VCaP (cell line): ENCODE measurements around the gene GARIN5A.

ENCODE experiments used
- H3K27ac ChIP-seq: fragments of 450-650 bp; 2 replicates; pipeline ENCODE4 v1.5.1; 2017
- TF ChIP-seq, protein P1 (sequence below): fragments of 450-650 bp; conservative IDR thresholded peaks from 2 replicates; pipeline ENCODE4 v1.5.1; 2017; ENCODE audit warnings: mild to moderate bottlenecking, moderate library complexity

Gene GARIN5A

DNA sequence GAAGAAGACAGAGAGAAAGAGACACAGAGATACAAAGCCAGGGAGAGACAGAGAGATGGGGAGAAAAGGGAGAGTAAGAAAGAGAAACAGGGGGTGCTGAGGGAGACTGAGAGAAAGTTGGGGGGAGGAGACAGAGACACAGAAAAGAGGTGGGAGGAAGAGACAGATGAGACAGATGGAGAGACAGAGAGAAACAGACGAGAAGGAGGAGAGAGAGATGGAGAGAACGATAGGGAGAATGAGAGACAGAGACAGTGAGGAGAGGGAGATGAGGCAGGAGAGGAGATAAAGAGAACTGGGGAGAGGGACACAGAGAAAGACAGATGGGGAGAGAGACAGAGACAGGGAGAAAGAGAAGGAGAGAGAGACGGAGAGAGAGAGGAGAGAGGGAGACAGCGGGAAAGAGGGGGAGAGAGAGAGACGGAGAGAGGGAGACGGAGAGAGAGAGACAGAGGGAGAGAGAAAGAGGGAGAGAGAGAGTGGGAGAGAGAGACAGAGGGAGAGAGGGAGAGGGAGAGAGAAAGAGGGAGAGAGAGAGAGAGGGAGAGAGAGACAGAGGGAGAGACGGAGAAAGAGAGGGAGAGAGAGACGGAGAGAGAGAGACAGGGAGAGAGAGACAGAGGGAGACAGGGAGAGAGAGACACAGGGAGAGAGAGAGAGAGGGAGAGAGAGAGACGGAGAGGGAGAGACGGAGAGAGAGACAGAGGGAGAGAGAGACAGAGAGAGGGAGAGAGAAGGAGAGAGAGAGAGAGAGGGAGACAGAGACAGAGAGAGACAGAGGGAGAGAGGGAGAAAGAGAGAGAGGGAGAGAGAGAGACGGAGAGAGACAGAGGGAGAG is 21.8 kb upstream of the GARIN5A start:
- no peak overlapping the region for H3K27ac ChIP-seq
- TF ChIP-seq, protein P1, sequence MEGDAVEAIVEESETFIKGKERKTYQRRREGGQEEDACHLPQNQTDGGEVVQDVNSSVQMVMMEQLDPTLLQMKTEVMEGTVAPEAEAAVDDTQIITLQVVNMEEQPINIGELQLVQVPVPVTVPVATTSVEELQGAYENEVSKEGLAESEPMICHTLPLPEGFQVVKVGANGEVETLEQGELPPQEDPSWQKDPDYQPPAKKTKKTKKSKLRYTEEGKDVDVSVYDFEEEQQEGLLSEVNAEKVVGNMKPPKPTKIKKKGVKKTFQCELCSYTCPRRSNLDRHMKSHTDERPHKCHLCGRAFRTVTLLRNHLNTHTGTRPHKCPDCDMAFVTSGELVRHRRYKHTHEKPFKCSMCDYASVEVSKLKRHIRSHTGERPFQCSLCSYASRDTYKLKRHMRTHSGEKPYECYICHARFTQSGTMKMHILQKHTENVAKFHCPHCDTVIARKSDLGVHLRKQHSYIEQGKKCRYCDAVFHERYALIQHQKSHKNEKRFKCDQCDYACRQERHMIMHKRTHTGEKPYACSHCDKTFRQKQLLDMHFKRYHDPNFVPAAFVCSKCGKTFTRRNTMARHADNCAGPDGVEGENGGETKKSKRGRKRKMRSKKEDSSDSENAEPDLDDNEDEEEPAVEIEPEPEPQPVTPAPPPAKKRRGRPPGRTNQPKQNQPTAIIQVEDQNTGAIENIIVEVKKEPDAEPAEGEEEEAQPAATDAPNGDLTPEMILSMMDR: no peak

GRCh38 chr19:50497022-50497405 is 20.4 kb upstream of the GARIN5A start:
- H3K27ac ChIP-seq: no peak overlapping the region
- TF ChIP-seq, protein P1: no peak

DNA sequence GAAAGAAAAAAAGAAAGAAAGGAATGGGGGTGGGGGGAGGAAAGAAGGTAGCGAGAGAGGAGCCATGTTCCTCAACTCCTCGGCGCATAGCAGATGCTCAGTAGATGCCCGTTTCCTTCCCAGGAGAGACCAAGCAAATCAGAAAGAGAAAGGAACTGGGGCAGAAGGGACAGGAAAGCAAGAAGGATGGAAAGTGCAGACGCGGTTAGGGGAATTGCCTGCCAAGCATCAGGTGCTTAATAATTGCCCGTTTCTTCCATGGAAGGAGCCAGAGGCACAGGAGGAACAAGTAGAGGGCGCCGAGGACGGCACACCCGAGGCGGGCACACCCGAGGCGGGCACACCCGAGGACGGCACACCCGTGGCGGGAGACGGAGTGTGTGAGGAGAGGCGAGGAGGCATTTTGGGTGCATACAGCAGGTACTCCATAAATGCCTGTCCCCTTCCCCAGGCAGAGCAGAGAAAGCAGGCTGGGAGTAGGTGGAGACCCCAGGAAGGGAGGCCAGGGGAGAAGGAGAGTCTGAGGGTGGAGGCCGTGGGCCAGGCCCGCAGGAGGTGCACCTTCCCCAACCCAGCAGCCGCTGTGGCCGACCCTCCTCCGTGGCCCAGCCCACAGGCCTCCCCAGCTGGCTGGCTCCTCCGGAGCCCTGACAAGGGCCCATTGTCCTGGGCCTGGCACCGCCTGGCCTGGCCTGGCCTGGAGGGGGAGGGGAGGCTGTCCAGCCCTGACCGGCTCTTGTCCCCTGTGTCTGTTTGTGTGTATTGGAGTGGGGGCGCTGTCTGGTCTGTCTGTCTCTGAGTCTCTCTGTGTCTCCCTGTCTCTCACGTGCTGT is 19.8 kb upstream of the GARIN5A start:
- no peak overlapping the region for H3K27ac ChIP-seq
- TF ChIP-seq, protein P1: no peak

GRCh38 chr19:50495020-50495531 is 18.4 kb upstream of the GARIN5A start:
- TF ChIP-seq, protein P1: no peak
- H3K27ac ChIP-seq: no peak overlapping the region

GRCh38 chr19:50494186-50495019 is 17.8 kb upstream of the GARIN5A start:
- H3K27ac ChIP-seq: no peak overlapping the region
- TF ChIP-seq, protein P1: no peak

DNA sequence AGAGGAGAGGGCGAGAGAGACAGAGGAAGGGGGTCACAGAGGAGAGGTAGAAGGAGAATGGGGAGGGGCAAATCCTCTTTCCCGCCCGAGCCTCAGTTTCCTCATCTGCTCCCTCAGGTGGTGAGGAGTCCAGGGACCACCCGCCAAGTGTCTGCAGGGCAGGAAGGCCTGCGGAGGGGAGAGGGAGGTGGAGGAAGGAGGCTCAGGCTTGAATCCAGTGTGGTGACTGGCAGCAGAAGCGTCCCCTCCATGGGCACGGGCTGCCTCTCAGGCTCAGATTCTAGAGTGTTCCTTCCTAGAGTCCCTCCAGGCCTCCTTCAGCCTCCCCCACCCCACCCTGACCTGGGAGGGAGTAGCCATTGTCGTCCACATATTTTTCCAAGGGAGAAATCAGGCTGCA is 16.5 kb upstream of the GARIN5A start:
- no peak overlapping the region for H3K27ac ChIP-seq
- TF ChIP-seq, protein P1: no peak
